ENCODE results near the gene ABCF1.
A peak's percentile ranks its signal among the peaks of the same experiment; 100 is the strongest.

ABCF1 gene

GRCh38 chr6:30541515-30542403, 29.5 kb upstream of the ABCF1 start:
- peak overlapping the region; percentile 84 to 97 (median 89) for H3K4me2 ChIP-seq
- no peak for TF ChIP-seq Cebpa-rat (IDR thresholded peaks at IDR 0.05)
- peaks cover 0 to 9% (median 0%) of the 10 kb centered on the region in 11 experiments; a peak in 3 of 22 replicates for H4K20me1 ChIP-seq
- H3K9me3 ChIP-seq (replicated peaks in 1 of 11) = no peaks in the 10 kb centered on the region
- peaks cover 13 to 31% (median 24%) of the 10 kb centered on the region in 11 experiments for H3K36me3 ChIP-seq
- no peaks in the 10 kb centered on the region for H3K27me3 ChIP-seq
- peak overlapping the region in 10 of 11 experiments; percentile 14 to 73 (median 64); a peak in 19 of 22 replicates for H3K27ac ChIP-seq
- peak overlapping the region; percentile 44 to 67 (median 52) for H3K4me3 ChIP-seq
- H3K4me1 ChIP-seq = peaks cover 27 to 33% (median 30%) of the 10 kb centered on the region in 10 experiments
- peak overlapping the region; percentile 51 to 73 (median 59); a peak in 21 of 22 replicates for H3K9ac ChIP-seq

DNA sequence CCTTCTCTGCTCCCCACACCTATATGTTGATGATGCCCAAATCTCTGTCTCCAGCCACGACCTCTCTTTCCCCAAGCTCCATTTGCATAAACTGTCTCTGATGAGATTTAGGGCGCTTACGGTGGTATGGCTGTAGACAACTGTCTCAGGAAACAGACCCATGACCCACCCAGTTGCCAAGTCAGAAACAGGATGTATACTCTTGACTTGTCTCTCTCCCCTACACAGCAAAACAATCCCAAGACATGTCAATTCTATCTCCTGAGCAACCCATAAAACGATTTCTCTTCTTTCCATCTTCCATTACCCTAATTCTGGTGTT, 28.9 kb upstream of the ABCF1 start:
- Histone ChIP-seq H3K4me2 (peak overlapping the region; percentile 84 to 97 (median 89)), H3K36me3 (peaks cover 19 to 37% (median 30%) of the 10 kb centered on the region in 11 experiments), H3K4me1 (peaks cover 27 to 33% (median 30%) of the 10 kb centered on the region in 10 experiments), H4K20me1 (peaks cover 0 to 9% (median 0%) of the 10 kb centered on the region in 11 experiments; a peak in 3 of 22 replicates), H3K4me3 (peak overlapping the region in 9 of 10 experiments; percentile 44 to 67 (median 53); a peak in 18 of 20 replicates), H3K9ac (peak overlapping the region; percentile 51 to 73 (median 59); a peak in 20 of 22 replicates), H3K27me3 (no peaks in the 10 kb centered on the region), H3K27ac (peak overlapping the region in 10 of 11 experiments; percentile 14 to 73 (median 64); a peak in 19 of 22 replicates), H3K9me3 (replicated peaks in 1 of 11) (no peaks in the 10 kb centered on the region)
- no peak for TF ChIP-seq Cebpa-rat (IDR thresholded peaks at IDR 0.05)

DNA sequence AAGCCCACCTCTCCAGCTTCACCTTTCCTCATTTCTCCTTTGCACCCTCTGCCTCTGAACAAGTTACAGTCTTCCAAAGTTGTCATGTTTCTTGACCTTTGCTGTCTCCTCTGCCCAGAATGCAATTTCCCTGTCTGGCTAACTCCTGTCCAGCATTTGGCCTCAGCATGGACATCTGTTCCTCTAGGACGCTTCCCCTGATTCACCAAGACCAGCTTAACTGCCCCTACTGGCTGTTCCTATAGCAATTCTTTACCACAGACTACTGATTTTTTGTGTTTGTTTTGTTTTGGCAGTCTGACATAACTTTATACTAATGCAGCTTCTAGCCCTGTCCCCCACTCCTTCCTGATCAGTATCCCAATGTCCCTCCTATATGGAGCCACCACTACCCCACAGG, 28.3 kb upstream of the ABCF1 start:
- peak overlapping the region; percentile 84 to 97 (median 89) for H3K4me2 ChIP-seq
- H3K9ac ChIP-seq = peak overlapping the region in 10 of 11 experiments; percentile 48 to 73 (median 60); a peak in 12 of 22 replicates
- H4K20me1 ChIP-seq = peaks cover 0 to 9% (median 0%) of the 10 kb centered on the region in 11 experiments; a peak in 3 of 22 replicates
- no peaks in the 10 kb centered on the region for H3K9me3 ChIP-seq (replicated peaks in 1 of 11)
- H3K36me3 ChIP-seq = peaks cover 23 to 42% (median 35%) of the 10 kb centered on the region in 11 experiments
- peak overlapping the region in 1 of 10 experiments; percentile 50; a peak in 1 of 20 replicates for H3K4me3 ChIP-seq
- H3K4me1 ChIP-seq = peaks cover 27 to 38% (median 30%) of the 10 kb centered on the region in 10 experiments
- H3K27ac ChIP-seq = peak overlapping the region in 10 of 11 experiments; percentile 14 to 73 (median 64); a peak in 16 of 22 replicates
- no peak for TF ChIP-seq Cebpa-rat (IDR thresholded peaks at IDR 0.05)
- no peaks in the 10 kb centered on the region for H3K27me3 ChIP-seq

GRCh38 chr6:30543821-30544220, 27.4 kb upstream of the ABCF1 start:
- H4K20me1 ChIP-seq = peaks cover 0 to 9% (median 0%) of the 10 kb centered on the region in 11 experiments; a peak in 3 of 22 replicates
- H3K9ac ChIP-seq = peak overlapping the region in 4 of 11 experiments; percentile 8 to 40 (median 26); a peak in 5 of 22 replicates
- H3K27me3 ChIP-seq = no peaks in the 10 kb centered on the region
- TF ChIP-seq Cebpa-rat (IDR thresholded peaks at IDR 0.05) = no peak
- peaks cover 27 to 44% (median 30%) of the 10 kb centered on the region in 10 experiments for H3K4me1 ChIP-seq
- H3K27ac ChIP-seq = peak overlapping the region in 3 of 11 experiments; percentile 1 to 22 (median 6); a peak in 4 of 22 replicates
- peaks cover 31 to 51% (median 44%) of the 10 kb centered on the region in 11 experiments for H3K36me3 ChIP-seq
- H3K9me3 ChIP-seq (replicated peaks in 1 of 11) = no peaks in the 10 kb centered on the region
- peak overlapping the region; percentile 2 to 97 (median 43); a peak in 18 of 22 replicates for H3K4me2 ChIP-seq
- H3K4me3 ChIP-seq = no peak overlapping the region

GRCh38 chr6:30544666-30545272, 26.5 kb upstream of the ABCF1 start:
- peaks cover 27 to 44% (median 30%) of the 10 kb centered on the region in 10 experiments for H3K4me1 ChIP-seq
- H3K27me3 ChIP-seq = no peaks in the 10 kb centered on the region
- H3K9ac ChIP-seq = peak overlapping the region in 3 of 11 experiments; percentile 15 to 40 (median 32); a peak in 6 of 22 replicates
- H3K9me3 ChIP-seq (replicated peaks in 1 of 11) = no peaks in the 10 kb centered on the region
- peak overlapping the region in 5 of 11 experiments; percentile 1 to 22 (median 8); a peak in 4 of 22 replicates for H3K27ac ChIP-seq
- no peak overlapping the region for H3K4me3 ChIP-seq
- H4K20me1 ChIP-seq = peaks cover 0 to 10% (median 0%) of the 10 kb centered on the region in 11 experiments; a peak in 3 of 22 replicates
- H3K4me2 ChIP-seq = peak overlapping the region; percentile 2 to 97 (median 43); a peak in 18 of 22 replicates
- no peak for TF ChIP-seq Cebpa-rat (IDR thresholded peaks at IDR 0.05)
- peaks cover 40 to 60% (median 53%) of the 10 kb centered on the region in 11 experiments for H3K36me3 ChIP-seq

DNA sequence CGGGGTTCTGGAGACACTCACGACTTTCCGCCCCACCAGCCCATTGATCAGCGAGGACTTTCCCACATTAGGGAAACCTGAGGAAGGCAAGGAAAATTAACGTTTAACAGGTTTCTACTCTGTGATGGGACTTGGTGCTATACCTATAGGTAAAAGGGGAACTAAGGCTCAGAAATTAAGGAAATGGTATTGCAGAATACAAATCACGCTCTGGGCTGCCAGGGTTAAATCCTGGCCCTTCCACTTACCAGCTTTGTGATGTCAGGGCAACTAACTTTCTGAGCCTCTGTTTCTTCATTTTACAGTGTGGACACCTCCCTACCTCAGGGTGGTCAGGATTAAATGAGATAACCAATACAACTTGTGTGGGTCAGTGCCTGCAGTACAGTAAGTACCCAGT, 23.8 kb upstream of the ABCF1 start:
- H3K27ac ChIP-seq = no peak overlapping the region
- H4K20me1 ChIP-seq = peaks cover 0 to 22% (median 0%) of the 10 kb centered on the region in 11 experiments; a peak in 4 of 22 replicates
- H3K27me3 ChIP-seq = no peaks in the 10 kb centered on the region
- H3K9me3 ChIP-seq (replicated peaks in 1 of 11) = no peaks in the 10 kb centered on the region
- peaks cover 66 to 87% (median 79%) of the 10 kb centered on the region in 11 experiments for H3K36me3 ChIP-seq
- H3K4me2 ChIP-seq = peak overlapping the region in 1 of 11 experiments; percentile 2; a peak in 1 of 22 replicates
- H3K4me3 ChIP-seq = no peak overlapping the region
- peaks cover 18 to 35% (median 22%) of the 10 kb centered on the region in 10 experiments for H3K4me1 ChIP-seq
- TF ChIP-seq Cebpa-rat (IDR thresholded peaks at IDR 0.05) = no peak
- no peak overlapping the region for H3K9ac ChIP-seq

DNA sequence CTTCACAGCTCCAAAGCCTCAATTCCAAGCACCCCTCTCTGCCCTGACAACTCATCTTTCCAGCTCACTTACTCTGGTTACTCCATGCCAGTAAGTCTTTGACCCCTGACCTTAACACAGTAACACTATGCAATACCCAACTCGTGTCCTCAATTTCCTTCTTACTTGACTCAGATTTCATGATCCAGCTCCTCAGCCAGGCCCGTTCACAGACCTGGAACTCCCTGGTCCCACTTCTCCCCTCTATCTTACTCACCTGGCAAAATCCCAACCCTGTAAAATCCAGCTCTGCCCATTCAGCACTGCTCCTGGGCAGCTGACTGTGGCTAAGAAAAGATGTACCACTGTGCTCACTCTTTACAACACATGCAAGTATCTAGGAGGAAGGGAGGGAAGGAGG, 22.9 kb upstream of the ABCF1 start:
- H3K4me3 ChIP-seq = no peak overlapping the region
- H3K36me3 ChIP-seq = peaks cover 75 to 96% (median 89%) of the 10 kb centered on the region in 11 experiments
- no peak for TF ChIP-seq Cebpa-rat (IDR thresholded peaks at IDR 0.05)
- H3K4me1 ChIP-seq = peaks cover 9 to 26% (median 13%) of the 10 kb centered on the region in 10 experiments
- no peak overlapping the region for H3K27ac ChIP-seq
- H3K27me3 ChIP-seq = no peaks in the 10 kb centered on the region
- H3K9me3 ChIP-seq (replicated peaks in 1 of 11) = no peaks in the 10 kb centered on the region
- no peak overlapping the region for H3K4me2 ChIP-seq
- no peak overlapping the region for H3K9ac ChIP-seq
- peaks cover 0 to 31% (median 0%) of the 10 kb centered on the region in 11 experiments; a peak in 5 of 22 replicates for H4K20me1 ChIP-seq

DNA sequence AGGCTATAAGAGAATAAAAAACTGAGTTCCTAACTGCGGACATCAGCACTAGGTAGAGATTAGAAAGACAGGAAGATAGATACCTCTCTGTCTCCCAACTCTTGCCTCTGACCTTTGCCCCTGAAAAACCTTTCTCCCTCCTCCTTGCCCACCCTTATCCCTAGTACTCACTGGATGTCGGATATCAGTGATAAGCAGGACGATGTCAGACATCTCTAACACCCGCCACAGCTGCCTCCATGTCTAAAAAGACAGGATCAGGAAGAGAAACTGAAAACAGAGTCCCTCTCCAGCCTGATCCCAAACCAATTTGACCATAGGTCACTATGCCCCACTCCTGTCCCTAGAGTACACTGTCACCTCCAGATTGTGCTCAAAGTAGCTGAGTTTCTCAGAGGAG, 16.8 kb upstream of the ABCF1 start:
- TF ChIP-seq Cebpa-rat (IDR thresholded peaks at IDR 0.05) = no peak
- Histone ChIP-seq H3K9ac (peak overlapping the region; percentile 86 to 95 (median 92); a peak in 21 of 22 replicates), H3K4me2 (peak overlapping the region; percentile 93 to 100 (median 96)), H3K4me1 (peaks cover 27 to 38% (median 30%) of the 10 kb centered on the region in 10 experiments), H3K27ac (peak overlapping the region in 4 of 11 experiments; percentile 93 to 97 (median 96); a peak in 5 of 22 replicates), H3K9me3 (replicated peaks in 1 of 11) (no peaks in the 10 kb centered on the region), H3K4me3 (peak overlapping the region in 8 of 10 experiments; percentile 78 to 94 (median 92); a peak in 8 of 20 replicates), H3K27me3 (no peaks in the 10 kb centered on the region), H3K36me3 (peaks cover 51 to 66% (median 56%) of the 10 kb centered on the region in 11 experiments), H4K20me1 (peaks cover 0 to 53% (median 11%) of the 10 kb centered on the region in 11 experiments; a peak in 12 of 22 replicates)

Data from BLaER1 treated with 17β-estradiol and CSF1 and Interleukin-3, amounts not matched to agents 10 nM and 100 nM (cell line).